ENCODE measurements around the gene RAB3C.
A peak's percentile ranks its signal among the peaks of the same experiment; 100 is the strongest.

Gene RAB3C

GRCh38 chr5:58885260-58885659 lies 302.4 kb downstream of the RAB3C start:
- no peak for DNase-seq (ENCODE audit: low read depth in 3 of 3)

GRCh38 chr5:58886315-58887207 lies 303.7 kb downstream of the RAB3C start:
- peak; percentile 54 to 64 (median 60) for DNase-seq (ENCODE audit: low read depth in 3 of 3)

- DNase-seq (ENCODE audit: low read depth in 3 of 3) = no peak
These were observed 304.4 kb downstream of the RAB3C start for GRCh38 chr5:58887311-58887710.

- no peak for DNase-seq (ENCODE audit: low read depth in 3 of 3)
These were observed 305.0 kb downstream of the RAB3C start for GRCh38 chr5:58887721-58888409.

DNA sequence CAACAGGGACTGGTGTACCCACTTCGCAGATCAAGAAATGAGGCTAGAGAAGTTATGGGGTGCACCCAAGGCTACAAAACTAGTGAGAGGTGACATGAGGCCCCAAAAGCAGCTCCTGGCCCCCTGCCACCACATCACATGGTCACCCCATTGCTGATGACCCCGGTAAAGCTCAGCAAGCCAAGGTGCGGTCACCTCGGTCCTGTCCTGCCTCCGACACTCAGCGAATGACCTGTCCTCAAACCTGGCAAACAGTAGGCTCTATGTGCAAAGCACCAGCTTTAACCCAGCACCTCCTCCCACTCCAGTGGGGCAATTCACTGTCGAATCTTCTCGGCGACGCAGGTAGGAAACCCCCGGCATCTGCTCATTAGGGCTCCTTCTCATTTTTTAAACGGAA lies 307.4 kb downstream of the RAB3C start:
- DNase-seq (ENCODE audit: low read depth in 3 of 3) = no peak

GRCh38 chr5:58890701-58891085 lies 307.8 kb downstream of the RAB3C start:
- no peak for DNase-seq (ENCODE audit: low read depth in 3 of 3)

- peak; percentile 30 to 54 (median 47) for DNase-seq (ENCODE audit: low read depth in 3 of 3)
These were observed 308.5 kb downstream of the RAB3C start for GRCh38 chr5:58891086-58891970.

GRCh38 chr5:58891971-58892343 lies 309.1 kb downstream of the RAB3C start:
- no peak for DNase-seq (ENCODE audit: low read depth in 3 of 3)

DNA sequence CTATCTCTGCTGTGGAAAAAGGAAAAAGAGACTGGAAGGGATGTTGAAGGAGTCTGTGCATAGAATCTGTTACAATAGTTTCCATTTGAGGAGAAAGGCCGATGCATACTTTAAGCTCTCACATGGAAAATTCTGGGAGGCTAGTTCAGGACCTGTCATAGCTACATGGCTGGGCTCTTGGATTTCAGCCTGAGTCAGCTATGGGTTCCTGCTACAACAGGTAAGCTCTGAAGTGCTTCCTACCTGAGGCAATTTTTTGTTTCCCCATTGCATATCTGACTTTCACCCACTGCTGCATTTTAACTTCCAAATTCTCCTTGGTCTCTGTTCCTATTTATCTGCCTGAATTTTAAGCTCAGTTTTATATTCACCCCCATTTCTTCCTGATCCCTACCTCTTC lies 310.7 kb downstream of the RAB3C start:
- no peak for DNase-seq (ENCODE audit: low read depth in 3 of 3)

DNA sequence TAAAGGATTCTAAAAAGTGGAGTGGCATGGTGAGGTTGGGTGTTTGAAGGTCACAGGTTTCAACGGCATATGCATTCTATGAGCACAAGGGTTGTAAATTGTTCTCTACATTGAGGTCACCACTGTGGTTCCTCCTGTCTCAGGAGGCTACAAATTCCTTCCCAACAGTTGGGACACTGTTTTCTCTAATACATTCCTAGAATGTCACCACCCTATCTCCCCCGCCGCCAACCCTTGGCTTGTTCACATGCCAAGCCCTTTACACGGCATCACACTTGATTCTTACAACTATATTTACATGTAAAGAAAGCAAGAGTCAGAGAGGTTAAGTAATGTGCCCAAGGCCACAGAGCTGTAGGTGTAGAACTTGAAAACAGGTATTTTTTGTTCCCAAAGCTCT lies 315.1 kb downstream of the RAB3C start:
- DNase-seq (ENCODE audit: low read depth in 3 of 3) = no peak

- no peak for DNase-seq (ENCODE audit: low read depth in 3 of 3)
These were observed 315.7 kb downstream of the RAB3C start for GRCh38 chr5:58898538-58898937.

DNA sequence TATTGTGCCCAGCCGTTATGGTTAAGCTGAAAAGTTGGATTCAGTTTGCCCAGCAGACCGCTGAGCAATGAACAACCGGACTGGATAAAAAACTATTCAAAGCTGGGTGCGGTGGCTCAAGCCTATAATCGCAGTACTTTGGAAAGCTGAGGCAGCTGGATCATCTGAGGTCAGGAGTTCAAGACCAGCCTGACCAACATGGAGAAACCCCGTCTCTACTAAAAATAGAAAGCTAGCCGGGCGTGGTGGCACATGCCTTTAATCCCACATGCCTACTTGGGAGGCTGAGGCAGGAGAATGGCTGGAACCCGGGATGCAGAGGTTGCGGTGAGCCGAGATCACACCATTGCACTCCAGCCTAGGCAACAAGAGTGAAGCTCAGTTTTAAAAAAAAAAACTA lies 318.4 kb downstream of the RAB3C start:
- DNase-seq (ENCODE audit: low read depth in 3 of 3) = no peak

- no peak for DNase-seq (ENCODE audit: low read depth in 3 of 3)
These were observed 319.4 kb downstream of the RAB3C start for GRCh38 chr5:58902305-58902704.

DNA sequence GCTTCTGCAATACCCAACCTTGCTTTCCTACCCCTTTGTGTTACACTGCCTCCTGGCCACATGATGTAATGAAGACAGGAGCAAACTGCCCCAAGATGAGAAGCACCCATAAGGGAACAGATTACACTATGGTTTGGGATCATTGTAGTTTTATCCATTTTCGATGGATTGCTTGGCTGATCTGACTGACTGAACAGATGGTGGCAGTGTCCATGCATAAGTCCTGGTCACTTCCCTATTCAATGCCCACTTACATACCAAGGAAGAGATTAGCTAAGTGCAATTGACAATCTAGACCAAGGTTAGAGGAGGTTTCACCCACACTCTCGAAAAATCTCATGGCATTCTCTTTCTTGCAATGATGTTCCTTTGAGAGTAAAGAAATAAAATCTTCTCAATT lies 319.9 kb downstream of the RAB3C start:
- no peak for DNase-seq (ENCODE audit: low read depth in 3 of 3)

GRCh38 chr5:58904737-58905136 lies 321.9 kb downstream of the RAB3C start:
- no peak for DNase-seq (ENCODE audit: low read depth in 3 of 3)

DNA sequence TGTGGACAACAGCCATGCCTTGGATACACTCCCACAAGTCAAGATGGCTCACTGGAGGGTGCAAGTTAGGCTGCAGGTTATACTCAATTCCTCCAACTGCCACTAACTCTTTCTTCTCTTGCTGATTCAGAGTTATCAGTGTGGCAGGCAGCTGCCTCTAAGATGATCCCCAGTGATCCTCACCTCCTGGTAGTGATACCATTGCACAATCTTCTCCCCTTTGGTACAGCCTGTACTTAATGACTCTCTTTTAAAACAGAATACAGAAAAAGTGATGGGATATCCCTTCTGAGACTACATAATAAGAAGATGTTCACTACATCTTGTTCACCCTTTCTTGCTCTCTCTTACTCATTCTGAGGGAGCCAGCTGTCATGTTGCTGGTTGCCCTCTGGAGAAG lies 323.1 kb downstream of the RAB3C start:
- no peak for DNase-seq (ENCODE audit: low read depth in 3 of 3)

All from stimulated activated CD4-positive, alpha-beta T cell treated with anti-CD3 and anti-CD28 coated beads, TNF-alpha, amount 100 ng/mL, for 48 hours (primary cell).